HEK293 (cell line): ENCODE data around the gene SHC3.
A peak's percentile ranks its signal among the peaks of the same experiment; 100 is the strongest.

Source experiments
- CTCF ChIA-PET: fragments of 350-600 bp; formaldehyde crosslinking; extraction: SDS; loops from one replicate; lab custom pipeline; 2021; ENCODE audit warnings: antibody characterized with exemption; lab: Yijun Ruan, JAX
- POLR2A ChIA-PET: fragments of 300-600 bp; formaldehyde crosslinking; extraction: SDS; loops from one replicate; lab custom pipeline; 2020; ENCODE audit warnings: antibody characterized with exemption, inconsistent platforms; lab: Yijun Ruan, JAX
- H3K27ac ChIP-seq: fragments of 200-500 bp; sonication (Bioruptor generic); 2 replicates; pipeline ENCODE4 v1.5.1; 2014; ENCODE audit warnings: low read depth, low read length, control low read depth, inconsistent platforms; ENCODE audit errors: extremely low read depth
- H3K36me3 ChIP-seq, 2 experiments: fragments of 200-500 bp in 1 of 2; sonication (Bioruptor generic) in 1 of 2; 1 replicate in 1 of 2; 2 replicates in 1 of 2; pipeline ENCODE4 v1.5.1; 2014 to 2017; ENCODE audit warnings: inconsistent platforms in 2 of 2, low read length in 2 of 2; ENCODE audit not compliant: control insufficient read depth in 2 of 2, insufficient read depth in 1 of 2
- H3K4me1 ChIP-seq: fragments of 200-500 bp; sonication (Bioruptor generic); 2 replicates; pipeline ENCODE4 v1.5.1; 2014; ENCODE audit warnings: mild to moderate bottlenecking, low read length, inconsistent platforms; ENCODE audit not compliant: control insufficient read depth, insufficient read depth
- H3K4me3 ChIP-seq: 2 replicates; pipeline ENCODE4 v1.5.1; 2011; ENCODE audit warnings: low read depth, mild to moderate bottlenecking, control low read depth, low read length, moderate library complexity
- H3K9me3 ChIP-seq: fragments of 200-500 bp; sonication (Bioruptor generic); 2 replicates; pipeline ENCODE4 v1.5.1; 2014; ENCODE audit warnings: low read depth, low read length, inconsistent platforms; ENCODE audit not compliant: control insufficient read depth, insufficient read depth
- SP2 ChIP-seq: fragments of 450-650 bp; formaldehyde crosslinking; IDR thresholded peaks from 2 replicates; pipeline ENCODE4 v1.5.1; 2016; ENCODE audit warnings: missing biosample characterization, missing genetic modification characterization
- SP3 ChIP-seq: fragments of 450-650 bp; formaldehyde crosslinking; IDR thresholded peaks from 2 replicates; pipeline ENCODE4 v1.5.1; 2016; ENCODE audit warnings: missing biosample characterization, missing genetic modification characterization
- ZFP3 ChIP-seq: fragments of 450-650 bp; formaldehyde crosslinking; IDR thresholded peaks from 2 replicates; pipeline ENCODE4 v1.5.1; 2016; ENCODE audit warnings: low read depth, missing biosample characterization, missing genetic modification characterization
- ZFP37 ChIP-seq: fragments of 450-650 bp; formaldehyde crosslinking; IDR thresholded peaks from 2 replicates; pipeline ENCODE4 v1.5.1; 2016; ENCODE audit warnings: missing biosample characterization, missing genetic modification characterization
- ZNF10 ChIP-seq: fragments of 450-650 bp; formaldehyde crosslinking; IDR thresholded peaks from 2 replicates; pipeline ENCODE4 v1.5.1; 2017; ENCODE audit warnings: missing biosample characterization, missing genetic modification characterization
- ZNF132 ChIP-seq: fragments of 450-650 bp; formaldehyde crosslinking; IDR thresholded peaks from 2 replicates; pipeline ENCODE4 v1.5.1; 2017; ENCODE audit warnings: missing biosample characterization, missing genetic modification characterization, borderline replicate concordance
- ZNF146 ChIP-seq: fragments of 450-650 bp; formaldehyde crosslinking; IDR thresholded peaks from 2 replicates; pipeline ENCODE4 v1.5.1; 2016; ENCODE audit warnings: missing biosample characterization, missing genetic modification characterization
- ZNF157 ChIP-seq: fragments of 450-650 bp; formaldehyde crosslinking; IDR thresholded peaks from 2 replicates; pipeline ENCODE4 v1.5.1; 2016; ENCODE audit warnings: missing biosample characterization, missing genetic modification characterization
- ZNF2 ChIP-seq: fragments of 450-650 bp; formaldehyde crosslinking; IDR thresholded peaks from 2 replicates; pipeline ENCODE4 v1.5.1; 2016; ENCODE audit warnings: missing biosample characterization, missing genetic modification characterization
- ZNF202 ChIP-seq: fragments of 450-650 bp; formaldehyde crosslinking; IDR thresholded peaks from 2 replicates; pipeline ENCODE4 v1.5.1; 2016; ENCODE audit warnings: missing biosample characterization, missing genetic modification characterization, borderline replicate concordance
- ZNF239 ChIP-seq: fragments of 450-650 bp; formaldehyde crosslinking; IDR thresholded peaks from 2 replicates; pipeline ENCODE4 v1.5.1; 2016; ENCODE audit warnings: missing biosample characterization, missing genetic modification characterization
- ZNF391 ChIP-seq: fragments of 450-650 bp; formaldehyde crosslinking; IDR thresholded peaks from 2 replicates; pipeline ENCODE4 v1.5.1; 2016; ENCODE audit warnings: low read depth, missing biosample characterization, missing genetic modification characterization, borderline replicate concordance
- ZNF416 ChIP-seq: fragments of 450-650 bp; formaldehyde crosslinking; IDR thresholded peaks from 2 replicates; pipeline ENCODE4 v1.5.1; 2016; ENCODE audit warnings: missing biosample characterization, missing genetic modification characterization
- ZNF555 ChIP-seq: fragments of 450-650 bp; formaldehyde crosslinking; conservative IDR thresholded peaks from 2 replicates; pipeline ENCODE4 v1.5.1; 2017; ENCODE audit warnings: missing biosample characterization, mild to moderate bottlenecking, missing genetic modification characterization, inconsistent platforms
- ZNF560 ChIP-seq: fragments of 450-650 bp; formaldehyde crosslinking; IDR thresholded peaks from 2 replicates; pipeline ENCODE4 v1.5.1; 2017; ENCODE audit warnings: missing biosample characterization, missing genetic modification characterization, borderline replicate concordance
- ZNF626 ChIP-seq: fragments of 450-650 bp; sonication (Bioruptor Pico); formaldehyde crosslinking; IDR thresholded peaks from 2 replicates; pipeline ENCODE4 v1.5.1; 2018; ENCODE audit warnings: missing biosample characterization, missing genetic modification characterization, inconsistent platforms
- ZNF768 ChIP-seq: fragments of 450-650 bp; formaldehyde crosslinking; IDR thresholded peaks from 2 replicates; pipeline ENCODE4 v1.5.1; 2018; ENCODE audit warnings: missing biosample characterization, mild to moderate bottlenecking, missing genetic modification characterization
- ZSCAN16 ChIP-seq: fragments of 450-650 bp; formaldehyde crosslinking; IDR thresholded peaks from 2 replicates; pipeline ENCODE4 v1.5.1; 2016; ENCODE audit warnings: missing biosample characterization, missing genetic modification characterization
- TF ChIP-seq, protein P1 (sequence below): fragments of 450-650 bp; formaldehyde crosslinking; IDR thresholded peaks from 2 replicates; pipeline ENCODE4 v1.5.1; 2016; ENCODE audit warnings: missing biosample characterization, missing genetic modification characterization
- TF ChIP-seq, protein P2 (sequence below): fragments of 450-650 bp; formaldehyde crosslinking; IDR thresholded peaks from 2 replicates; pipeline ENCODE4 v1.5.1; 2017; ENCODE audit warnings: missing biosample characterization, missing genetic modification characterization
- TF ChIP-seq, protein P3 (sequence below): fragments of 450-650 bp; formaldehyde crosslinking; IDR thresholded peaks from 2 replicates; pipeline ENCODE4 v1.5.1; 2016; ENCODE audit warnings: missing biosample characterization, missing genetic modification characterization, borderline replicate concordance
- TF ChIP-seq, protein P4 (sequence below): fragments of 450-650 bp; formaldehyde crosslinking; conservative IDR thresholded peaks from 2 replicates; pipeline ENCODE4 v1.5.1; 2016; ENCODE audit warnings: low read depth, missing biosample characterization, missing genetic modification characterization

SHC3 gene

DNA sequence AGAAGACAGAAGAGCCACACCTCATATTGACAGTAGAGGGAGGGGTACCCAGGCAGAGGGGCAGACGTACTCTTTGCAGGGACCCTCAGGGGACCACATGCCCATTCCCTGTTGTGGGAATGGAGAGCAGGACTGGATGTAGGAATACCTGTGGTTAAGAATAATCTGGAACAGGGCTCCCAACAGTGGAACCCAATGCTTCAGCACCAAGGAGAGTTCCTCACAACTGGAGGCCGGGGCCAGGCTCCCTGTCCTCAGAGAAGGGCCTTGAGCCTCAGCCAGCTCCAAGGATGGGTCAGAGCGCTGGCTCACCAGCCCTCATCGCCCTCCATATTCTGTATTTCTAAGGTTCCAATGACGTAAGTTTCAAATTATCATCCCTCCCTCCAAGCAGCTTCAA is 7.4 kb upstream of the SHC3 start:
- no peaks in the 10 kb centered on the region for H3K9me3 ChIP-seq
- no peak overlapping the region for H3K27ac ChIP-seq
- ChIA-PET CTCF (no interaction called here), POLR2A (no interaction called here)
- no peaks in the 10 kb centered on the region; the same call in 1 of the 2 replicates for H3K4me1 ChIP-seq
- TF ChIP-seq, protein P1, sequence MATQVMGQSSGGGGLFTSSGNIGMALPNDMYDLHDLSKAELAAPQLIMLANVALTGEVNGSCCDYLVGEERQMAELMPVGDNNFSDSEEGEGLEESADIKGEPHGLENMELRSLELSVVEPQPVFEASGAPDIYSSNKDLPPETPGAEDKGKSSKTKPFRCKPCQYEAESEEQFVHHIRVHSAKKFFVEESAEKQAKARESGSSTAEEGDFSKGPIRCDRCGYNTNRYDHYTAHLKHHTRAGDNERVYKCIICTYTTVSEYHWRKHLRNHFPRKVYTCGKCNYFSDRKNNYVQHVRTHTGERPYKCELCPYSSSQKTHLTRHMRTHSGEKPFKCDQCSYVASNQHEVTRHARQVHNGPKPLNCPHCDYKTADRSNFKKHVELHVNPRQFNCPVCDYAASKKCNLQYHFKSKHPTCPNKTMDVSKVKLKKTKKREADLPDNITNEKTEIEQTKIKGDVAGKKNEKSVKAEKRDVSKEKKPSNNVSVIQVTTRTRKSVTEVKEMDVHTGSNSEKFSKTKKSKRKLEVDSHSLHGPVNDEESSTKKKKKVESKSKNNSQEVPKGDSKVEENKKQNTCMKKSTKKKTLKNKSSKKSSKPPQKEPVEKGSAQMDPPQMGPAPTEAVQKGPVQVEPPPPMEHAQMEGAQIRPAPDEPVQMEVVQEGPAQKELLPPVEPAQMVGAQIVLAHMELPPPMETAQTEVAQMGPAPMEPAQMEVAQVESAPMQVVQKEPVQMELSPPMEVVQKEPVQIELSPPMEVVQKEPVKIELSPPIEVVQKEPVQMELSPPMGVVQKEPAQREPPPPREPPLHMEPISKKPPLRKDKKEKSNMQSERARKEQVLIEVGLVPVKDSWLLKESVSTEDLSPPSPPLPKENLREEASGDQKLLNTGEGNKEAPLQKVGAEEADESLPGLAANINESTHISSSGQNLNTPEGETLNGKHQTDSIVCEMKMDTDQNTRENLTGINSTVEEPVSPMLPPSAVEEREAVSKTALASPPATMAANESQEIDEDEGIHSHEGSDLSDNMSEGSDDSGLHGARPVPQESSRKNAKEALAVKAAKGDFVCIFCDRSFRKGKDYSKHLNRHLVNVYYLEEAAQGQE, result peak; percentile 87
- TF ChIP-seq ZNF768 (tag by site-specific recombination), result no peak
- no peaks in the 10 kb centered on the region for H3K36me3 ChIP-seq
- H3K4me3 ChIP-seq, result no peak overlapping the region

DNA sequence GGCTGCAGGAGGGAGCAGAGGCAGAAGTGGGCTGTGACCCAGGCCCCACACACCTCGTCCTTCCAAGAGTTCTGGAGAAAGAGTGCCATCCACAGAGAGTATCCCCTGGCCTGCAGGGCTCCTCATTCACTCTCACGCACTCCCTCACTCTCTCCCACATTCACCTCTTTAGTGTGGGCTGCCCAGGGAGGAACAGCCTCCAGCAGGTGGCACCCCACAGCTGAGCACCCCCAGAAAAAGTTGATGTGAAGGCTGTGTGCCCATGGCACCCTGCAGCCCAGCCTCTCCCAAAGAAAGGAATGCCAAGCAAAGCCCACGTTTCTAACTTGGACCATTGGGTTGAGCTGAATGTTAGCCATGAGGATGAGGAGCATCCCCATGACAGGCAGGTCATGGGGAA is 4.5 kb upstream of the SHC3 start:
- TF ChIP-seq ZNF391 (tag by site-specific recombination) (no peak), ZNF202 (no peak), ZNF560 (no peak), ZNF239 (tag by site-specific recombination) (no peak), ZFP37 (no peak), ZNF555 (tag by site-specific recombination) (no peak), ZNF146 (no peak), ZNF416 (no peak), SP3 (no peak), ZNF10 (no peak), ZNF132 (tag by site-specific recombination) (no peak), ZNF2 (tag by site-specific recombination) (no peak), ZSCAN16 (tag by site-specific recombination) (no peak), SP2 (tag by site-specific recombination) (no peak), ZNF626 (tag by site-specific recombination) (no peak), ZFP3 (tag by site-specific recombination) (no peak), ZNF157 (tag by site-specific recombination) (no peak)
- TF ChIP-seq, protein P2, sequence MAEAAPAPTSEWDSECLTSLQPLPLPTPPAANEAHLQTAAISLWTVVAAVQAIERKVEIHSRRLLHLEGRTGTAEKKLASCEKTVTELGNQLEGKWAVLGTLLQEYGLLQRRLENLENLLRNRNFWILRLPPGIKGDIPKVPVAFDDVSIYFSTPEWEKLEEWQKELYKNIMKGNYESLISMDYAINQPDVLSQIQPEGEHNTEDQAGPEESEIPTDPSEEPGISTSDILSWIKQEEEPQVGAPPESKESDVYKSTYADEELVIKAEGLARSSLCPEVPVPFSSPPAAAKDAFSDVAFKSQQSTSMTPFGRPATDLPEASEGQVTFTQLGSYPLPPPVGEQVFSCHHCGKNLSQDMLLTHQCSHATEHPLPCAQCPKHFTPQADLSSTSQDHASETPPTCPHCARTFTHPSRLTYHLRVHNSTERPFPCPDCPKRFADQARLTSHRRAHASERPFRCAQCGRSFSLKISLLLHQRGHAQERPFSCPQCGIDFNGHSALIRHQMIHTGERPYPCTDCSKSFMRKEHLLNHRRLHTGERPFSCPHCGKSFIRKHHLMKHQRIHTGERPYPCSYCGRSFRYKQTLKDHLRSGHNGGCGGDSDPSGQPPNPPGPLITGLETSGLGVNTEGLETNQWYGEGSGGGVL, result no peak
- TF ChIP-seq, protein P3, sequence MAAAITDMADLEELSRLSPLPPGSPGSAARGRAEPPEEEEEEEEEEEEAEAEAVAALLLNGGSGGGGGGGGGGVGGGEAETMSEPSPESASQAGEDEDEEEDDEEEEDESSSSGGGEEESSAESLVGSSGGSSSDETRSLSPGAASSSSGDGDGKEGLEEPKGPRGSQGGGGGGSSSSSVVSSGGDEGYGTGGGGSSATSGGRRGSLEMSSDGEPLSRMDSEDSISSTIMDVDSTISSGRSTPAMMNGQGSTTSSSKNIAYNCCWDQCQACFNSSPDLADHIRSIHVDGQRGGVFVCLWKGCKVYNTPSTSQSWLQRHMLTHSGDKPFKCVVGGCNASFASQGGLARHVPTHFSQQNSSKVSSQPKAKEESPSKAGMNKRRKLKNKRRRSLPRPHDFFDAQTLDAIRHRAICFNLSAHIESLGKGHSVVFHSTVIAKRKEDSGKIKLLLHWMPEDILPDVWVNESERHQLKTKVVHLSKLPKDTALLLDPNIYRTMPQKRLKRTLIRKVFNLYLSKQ, result no peak
- TF ChIP-seq, protein P4, sequence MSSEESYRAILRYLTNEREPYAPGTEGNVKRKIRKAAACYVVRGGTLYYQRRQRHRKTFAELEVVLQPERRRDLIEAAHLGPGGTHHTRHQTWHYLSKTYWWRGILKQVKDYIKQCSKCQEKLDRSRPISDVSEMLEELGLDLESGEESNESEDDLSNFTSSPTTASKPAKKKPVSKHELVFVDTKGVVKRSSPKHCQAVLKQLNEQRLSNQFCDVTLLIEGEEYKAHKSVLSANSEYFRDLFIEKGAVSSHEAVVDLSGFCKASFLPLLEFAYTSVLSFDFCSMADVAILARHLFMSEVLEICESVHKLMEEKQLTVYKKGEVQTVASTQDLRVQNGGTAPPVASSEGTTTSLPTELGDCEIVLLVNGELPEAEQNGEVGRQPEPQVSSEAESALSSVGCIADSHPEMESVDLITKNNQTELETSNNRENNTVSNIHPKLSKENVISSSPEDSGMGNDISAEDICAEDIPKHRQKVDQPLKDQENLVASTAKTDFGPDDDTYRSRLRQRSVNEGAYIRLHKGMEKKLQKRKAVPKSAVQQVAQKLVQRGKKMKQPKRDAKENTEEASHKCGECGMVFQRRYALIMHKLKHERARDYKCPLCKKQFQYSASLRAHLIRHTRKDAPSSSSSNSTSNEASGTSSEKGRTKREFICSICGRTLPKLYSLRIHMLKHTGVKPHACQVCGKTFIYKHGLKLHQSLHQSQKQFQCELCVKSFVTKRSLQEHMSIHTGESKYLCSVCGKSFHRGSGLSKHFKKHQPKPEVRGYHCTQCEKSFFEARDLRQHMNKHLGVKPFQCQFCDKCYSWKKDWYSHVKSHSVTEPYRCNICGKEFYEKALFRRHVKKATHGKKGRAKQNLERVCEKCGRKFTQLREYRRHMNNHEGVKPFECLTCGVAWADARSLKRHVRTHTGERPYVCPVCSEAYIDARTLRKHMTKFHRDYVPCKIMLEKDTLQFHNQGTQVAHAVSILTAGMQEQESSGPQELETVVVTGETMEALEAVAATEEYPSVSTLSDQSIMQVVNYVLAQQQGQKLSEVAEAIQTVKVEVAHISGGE, result no peak
- TF ChIP-seq, all 188 proteins: peak for 0
- Histone ChIP-seq H3K36me3 (no peaks in the 10 kb centered on the region), H3K4me1 (peaks cover 15% of the 10 kb centered on the region), H3K4me3 (no peak overlapping the region), H3K9me3 (no peaks in the 10 kb centered on the region), H3K27ac (no peak overlapping the region)
- POLR2A ChIA-PET, result no interaction called here
- CTCF ChIA-PET, result interaction anchor here (1.7 kb wide), 1 partner anchor 9 kb away, joined by 4 read pairs; no protein-coding TSS in a partner anchor
